GM18526 (cell line): ENCODE results near the gene DZIP1L.

Experiments
- POLR2A ChIP-seq: IDR thresholded peaks from 3 replicates; pipeline ENCODE4 v1.6.1; 2011; ENCODE audit not compliant: insufficient read length; ENCODE audit errors: extremely low read depth

DZIP1L gene

DNA sequence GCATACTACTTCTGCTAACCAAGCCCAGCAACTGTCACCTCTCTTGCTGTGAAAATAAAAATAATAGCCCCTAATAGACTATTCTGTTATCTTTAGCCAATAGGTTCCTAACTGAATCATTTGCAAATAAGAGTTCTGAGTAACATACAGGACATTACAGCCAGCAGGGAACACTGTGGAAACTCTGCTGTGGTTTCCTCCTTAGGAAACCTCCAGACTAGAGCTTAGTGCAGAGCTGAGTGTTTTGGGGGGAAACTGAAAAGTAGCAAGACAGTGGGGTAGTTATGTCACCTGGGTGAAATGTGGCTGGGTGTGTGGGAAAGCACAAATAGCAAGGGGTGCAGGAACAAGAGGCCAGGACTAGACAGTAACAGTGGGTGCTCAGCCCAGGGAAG is 32.4 kb downstream of the DZIP1L start:
- no peak for TF ChIP-seq POLR2A

DNA sequence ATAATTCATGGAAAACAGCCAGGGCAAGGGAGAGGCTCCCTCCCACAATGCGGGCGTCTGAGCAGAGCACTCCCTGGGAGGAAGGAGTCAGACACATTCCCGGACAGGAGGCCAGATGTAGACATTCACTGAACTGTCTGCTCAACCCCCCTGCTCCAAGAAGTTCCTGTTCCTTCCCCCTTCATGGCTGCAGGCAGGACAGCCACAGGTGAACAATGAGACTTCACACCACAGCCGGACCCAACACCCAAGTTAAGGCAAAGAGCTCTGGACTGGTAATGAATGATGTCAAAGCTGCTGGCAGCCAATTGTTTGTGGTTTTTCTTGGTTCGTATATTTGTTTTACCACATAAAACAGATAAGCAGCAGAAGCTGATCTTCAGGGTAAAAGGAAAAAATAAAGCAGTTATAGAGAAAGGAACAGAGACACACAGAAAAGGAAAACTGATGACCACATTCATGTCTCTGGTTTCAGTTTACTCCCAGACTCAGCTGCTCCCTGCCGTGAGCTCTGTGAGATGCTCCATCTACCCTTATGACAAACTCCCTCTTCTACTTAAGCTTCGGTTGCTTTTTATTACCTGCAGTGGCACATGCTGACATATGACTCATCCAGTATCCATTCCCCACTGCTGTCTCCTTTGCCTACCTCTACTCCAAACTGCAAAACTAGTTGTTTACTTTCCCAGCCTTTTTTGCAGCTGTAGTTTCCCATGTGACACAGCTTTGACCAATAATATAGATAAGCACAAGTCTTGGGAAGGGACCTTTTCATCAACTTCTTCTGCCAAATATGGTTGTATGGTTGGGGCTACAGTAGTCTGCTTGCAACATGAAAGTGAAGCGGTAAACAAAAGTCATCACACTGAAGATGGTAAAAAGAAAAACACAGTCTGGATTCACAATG is 33.1 kb downstream of the DZIP1L start:
- TF ChIP-seq POLR2A: no peak

DNA sequence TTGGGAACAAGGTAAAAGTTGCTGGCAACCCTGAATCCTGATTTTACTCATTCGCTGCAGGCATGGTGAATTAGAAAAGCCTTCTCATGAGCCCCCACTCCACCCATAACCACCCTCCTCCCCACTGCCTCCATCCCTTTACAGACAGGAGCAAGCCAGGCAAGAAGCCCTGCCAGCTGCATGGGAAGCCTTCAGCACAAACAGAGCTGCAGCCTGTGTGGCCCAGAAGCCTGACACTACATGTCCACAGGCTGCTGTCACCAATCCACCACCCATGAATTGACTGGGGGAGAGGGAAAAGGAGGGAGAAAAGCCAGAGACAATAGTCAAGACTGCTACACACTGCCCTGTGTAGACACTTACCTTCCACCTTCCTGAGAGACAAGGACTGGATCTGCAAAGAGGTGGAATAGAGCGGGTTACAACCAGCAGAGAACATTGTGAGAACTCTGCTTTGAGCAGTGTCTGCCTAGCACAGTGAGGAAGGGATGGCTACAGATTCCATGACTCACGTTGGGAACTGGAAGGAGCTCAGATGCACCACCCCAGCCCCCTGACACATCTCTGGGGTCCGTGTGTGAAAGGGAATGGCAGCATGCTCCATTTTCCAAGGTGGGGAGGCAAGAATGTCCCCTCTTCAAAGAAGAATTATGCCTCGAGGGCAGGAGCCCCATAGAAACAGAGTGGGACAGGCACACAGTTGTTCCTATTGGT is 33.9 kb downstream of the DZIP1L start:
- no peak for TF ChIP-seq POLR2A

DNA sequence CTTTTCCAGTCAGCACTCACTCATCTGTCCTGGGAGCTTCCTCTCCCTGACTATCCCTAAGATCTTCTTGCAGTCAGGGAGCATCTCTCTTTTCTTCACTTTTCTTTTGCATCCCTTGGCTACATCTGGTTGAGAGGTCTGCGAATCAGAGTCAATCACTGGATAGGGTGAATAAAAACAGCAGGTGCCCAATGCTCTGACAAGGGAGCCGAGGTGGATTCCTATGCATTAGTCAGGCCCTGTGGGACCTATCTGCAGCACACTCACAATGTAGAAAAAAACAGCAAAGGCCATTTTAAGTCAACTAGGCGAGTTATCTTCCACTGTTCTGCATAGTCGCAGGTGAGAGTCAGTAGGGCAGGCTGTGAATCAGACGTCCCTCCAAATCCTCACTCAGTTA is 35.5 kb downstream of the DZIP1L start:
- TF ChIP-seq POLR2A: no peak

DNA sequence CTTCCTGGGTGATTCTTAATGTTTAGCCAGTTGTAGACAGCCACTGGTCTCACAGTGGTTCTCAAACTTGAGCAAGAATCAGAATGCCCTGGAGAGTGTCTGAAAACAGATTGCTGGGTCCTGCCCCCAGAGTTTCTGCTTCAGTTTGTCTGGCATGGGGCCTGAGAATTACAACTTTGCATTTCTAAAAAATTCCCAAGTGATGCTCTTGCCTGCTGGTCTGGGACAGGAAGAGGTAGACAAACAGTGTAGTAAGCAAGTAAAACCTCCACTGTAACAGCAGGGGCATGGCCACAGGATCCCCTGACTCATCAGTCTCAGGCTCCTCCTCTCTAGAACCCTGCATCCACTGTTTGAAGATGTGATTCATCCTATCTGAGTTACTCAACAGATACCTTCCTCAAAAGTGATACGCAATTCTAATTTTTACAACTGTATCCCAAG is 36.5 kb downstream of the DZIP1L start:
- no peak for TF ChIP-seq POLR2A

DNA sequence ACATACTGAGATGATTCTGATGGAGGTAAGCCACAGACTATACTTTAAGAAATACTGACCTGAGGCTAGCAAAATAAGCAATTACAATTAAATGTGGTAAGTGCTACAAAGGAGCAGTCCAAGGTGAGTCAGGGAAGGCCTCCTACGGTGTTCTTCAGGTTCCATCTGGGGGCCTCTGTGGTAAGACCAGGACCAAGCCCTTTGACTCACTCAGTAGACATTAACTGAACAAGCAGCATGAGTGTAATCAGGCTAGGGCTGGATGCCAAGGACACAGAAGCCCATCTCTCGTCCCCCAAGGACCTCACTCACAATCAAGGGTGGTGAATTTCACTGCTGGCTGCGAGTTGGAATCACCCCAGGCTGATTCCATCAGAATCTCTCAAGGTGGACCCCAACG is 37.3 kb downstream of the DZIP1L start:
- TF ChIP-seq POLR2A: no peak

DNA sequence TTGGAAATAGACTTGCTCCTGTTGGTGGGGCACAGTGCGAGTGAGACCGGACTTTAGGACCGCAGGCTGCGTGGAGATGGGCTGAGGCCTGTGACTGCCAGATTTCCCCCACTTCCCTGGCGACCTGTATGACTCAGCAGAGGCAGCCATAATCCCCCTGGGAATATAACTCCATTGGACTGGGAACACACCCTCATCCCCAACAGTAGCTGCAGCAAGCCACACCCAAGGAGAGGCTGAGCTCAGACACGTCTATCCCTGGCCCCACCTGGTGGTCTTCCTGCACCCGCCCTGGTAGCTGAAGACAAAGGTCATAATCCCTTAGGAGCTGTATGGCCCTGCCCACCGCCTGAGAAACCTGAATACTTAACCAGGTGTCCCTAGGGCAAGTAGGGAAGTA is 42.6 kb downstream of the DZIP1L start:
- no peak for TF ChIP-seq POLR2A

DNA sequence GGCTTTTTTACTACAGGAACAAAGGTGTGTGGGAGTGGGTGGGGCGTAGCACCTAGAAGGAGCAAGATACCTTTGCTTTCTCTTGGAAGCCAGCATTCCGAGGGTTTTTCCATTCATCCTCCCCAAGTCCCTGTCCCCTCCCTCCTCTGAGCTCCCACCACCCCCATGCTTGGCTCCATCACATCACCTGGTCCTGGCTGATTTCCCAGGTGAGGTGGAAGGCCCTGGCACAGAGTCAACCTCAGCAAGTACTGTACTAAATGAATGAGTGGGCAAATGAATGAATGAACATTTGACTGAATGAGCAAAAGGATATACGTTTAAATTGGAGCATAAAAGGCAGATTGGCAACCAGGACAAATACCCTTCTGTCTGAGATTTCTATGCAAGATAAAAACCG is 45.4 kb downstream of the DZIP1L start:
- no peak for TF ChIP-seq POLR2A

DNA sequence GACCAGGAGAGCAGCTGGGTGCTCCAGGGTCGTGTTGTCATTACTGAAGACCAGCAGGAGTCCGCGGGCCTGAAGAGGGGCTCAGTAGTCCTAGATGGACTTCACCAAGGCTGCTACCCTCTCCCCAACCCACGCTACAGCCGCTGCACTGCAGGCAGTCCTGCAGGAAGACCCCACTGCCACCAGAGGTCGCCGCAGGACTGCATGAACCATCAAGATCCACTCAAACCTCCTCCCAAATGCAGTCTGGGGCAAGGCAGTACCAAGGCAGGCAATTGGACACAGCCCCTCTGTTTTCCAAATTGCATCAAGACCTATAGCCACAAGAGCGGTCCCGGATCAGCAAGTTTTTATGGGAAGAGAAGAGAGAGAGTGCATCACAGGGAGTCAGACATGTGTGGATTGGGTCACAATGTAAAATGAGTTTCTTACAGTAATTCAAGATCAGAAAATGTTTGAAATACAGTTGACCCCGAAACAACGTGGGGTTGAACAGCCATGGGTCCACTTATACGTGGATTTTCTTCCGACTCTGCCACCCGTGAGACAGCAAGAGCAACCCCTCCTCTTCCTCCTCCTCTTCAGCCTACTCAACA is 46.7 kb downstream of the DZIP1L start:
- no peak for TF ChIP-seq POLR2A

DNA sequence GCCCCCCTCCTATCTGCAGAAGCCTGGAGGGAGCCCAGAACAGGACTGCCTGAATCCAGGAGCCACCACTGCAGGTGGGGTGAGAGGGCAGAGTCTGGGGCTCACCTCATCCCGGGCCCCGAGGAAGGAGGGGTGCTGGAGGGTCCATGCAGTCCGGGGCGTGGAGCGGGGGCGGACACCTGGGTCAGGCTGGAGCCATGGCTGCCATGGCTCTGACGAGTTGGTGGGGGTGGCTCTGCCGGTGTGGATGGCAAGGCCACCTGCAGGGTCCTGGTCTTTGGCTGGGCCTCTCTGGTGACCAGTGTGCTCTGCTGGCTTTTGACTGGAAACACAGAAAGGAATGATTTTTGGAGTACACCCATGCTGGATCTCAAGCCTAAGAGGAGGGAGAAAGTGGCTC is 47.4 kb downstream of the DZIP1L start:
- TF ChIP-seq POLR2A: no peak

DNA sequence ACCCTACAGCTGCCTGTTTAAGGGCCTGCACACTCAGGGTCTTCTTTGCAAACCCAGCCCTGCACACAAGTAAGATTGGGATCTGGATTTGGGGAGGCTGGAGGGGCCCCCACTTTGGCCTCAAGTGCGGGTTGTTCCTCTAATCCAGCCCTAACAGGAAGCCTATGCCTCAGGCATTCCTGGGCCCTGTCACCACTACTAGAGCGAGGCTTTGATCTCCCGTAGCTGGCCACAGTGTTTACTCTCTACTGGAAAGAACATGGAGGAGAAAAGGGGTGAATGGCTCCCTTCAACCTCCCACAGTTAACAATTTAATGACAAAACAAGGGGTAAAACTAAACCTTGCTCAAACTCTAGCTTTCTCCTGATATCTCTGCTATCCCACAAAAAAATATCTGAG is 48.4 kb downstream of the DZIP1L start:
- TF ChIP-seq POLR2A: no peak

DNA sequence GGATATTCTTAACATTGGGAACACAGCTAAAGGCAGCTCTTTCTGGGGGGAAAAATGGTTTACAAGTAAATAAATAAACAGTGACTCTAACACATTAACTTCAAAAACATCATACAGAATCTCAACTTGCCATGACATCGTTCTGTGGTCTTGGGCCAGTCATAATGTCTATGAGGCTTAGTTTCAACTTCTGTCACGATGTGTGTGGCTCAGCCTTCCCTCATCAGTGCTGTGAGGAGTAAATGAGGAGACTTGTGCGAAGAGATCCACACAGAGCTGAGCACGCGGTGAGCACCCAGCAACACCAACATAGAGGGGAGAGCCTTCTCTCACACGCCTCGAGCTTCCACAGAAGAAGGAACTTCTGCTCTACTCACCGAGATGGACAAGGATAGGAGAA is 49.0 kb downstream of the DZIP1L start:
- no peak for TF ChIP-seq POLR2A

DNA sequence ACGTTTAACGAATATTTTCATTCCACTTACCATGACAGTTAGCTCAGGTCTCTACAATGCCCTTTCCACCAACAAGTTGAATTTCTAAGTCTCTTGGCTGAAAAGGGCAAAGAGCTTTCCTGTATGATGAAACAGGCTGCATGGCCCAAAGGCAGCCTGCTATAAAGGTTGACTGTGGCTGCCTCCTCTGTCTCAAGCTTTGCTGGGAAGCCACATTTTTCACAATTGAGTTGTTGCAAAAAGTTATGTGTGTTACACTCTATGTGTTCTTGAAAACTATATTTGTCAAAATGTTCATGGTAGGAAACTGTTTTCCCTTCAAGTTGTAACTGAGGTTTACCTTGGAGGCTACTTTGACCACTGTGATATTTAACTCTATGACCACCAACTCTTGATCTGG is 49.5 kb downstream of the DZIP1L start:
- no peak for TF ChIP-seq POLR2A

DNA sequence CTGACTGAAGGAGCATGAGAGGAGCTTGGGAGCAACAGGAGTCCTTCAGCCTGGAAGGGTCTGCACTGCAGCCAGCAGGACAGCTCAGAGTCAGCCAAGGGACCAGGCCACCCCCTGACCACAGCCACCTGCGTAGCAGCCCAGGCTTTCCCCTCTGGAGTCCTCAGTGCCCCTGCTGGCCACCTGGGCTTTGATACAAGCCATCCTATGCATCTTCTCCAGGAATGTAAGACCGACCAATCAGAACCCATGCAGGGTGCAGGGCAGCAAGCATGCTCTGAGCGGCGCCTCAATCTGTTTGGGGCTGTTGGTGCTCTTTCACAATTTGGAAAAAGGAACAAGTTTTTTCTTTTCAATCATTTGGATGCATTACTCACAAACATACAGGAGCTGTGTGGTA is 52.0 kb downstream of the DZIP1L start:
- no peak for TF ChIP-seq POLR2A

DNA sequence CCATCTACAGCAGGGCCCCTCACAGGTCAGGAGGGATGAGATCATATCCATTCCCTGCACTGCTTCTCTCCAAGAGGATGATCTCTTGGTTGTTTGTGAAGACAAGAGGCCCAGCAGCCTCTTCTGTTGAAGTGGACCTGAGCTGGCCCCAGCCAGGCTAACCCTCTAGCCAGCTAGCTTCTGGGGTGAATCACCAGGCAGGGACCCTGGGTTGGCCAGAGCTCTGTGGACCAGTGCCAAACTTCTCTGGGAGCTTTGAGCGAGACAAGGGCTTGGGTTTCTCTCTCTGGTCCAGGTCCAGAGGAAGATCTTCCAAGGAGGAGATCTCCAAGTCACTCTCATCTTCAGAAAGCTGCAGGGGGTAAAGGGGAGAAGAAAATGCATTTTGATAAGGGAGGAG is 52.8 kb downstream of the DZIP1L start:
- TF ChIP-seq POLR2A: no peak

DNA sequence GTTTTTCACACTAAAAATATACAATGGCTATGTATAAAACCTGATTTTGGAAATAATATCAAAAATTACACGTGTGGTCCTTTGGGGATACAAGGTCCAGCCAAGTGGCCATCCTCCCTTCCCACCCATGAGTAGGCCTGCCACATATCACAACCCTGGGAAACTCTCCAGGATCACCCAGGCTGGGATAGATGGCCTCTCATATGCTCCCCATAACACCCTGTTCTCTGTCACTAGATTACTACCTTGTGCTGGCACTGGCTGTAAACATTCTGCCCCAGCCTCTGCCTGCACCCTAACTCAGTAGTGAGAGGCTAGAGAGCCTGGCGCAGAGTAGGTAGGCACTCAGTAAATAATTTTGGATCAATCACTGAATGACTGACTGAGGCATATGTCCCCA is 53.4 kb downstream of the DZIP1L start:
- no peak for TF ChIP-seq POLR2A
